ENCODE measurements around the gene SH2D3C. TPM values are rescaled to one million over a fixed set of nuclear protein-coding genes. Genes with fewer than 3 reads are reported as not detected.

The SH2D3C gene
- total RNA-seq, 1 donor: 0.43 TPM

DNA sequence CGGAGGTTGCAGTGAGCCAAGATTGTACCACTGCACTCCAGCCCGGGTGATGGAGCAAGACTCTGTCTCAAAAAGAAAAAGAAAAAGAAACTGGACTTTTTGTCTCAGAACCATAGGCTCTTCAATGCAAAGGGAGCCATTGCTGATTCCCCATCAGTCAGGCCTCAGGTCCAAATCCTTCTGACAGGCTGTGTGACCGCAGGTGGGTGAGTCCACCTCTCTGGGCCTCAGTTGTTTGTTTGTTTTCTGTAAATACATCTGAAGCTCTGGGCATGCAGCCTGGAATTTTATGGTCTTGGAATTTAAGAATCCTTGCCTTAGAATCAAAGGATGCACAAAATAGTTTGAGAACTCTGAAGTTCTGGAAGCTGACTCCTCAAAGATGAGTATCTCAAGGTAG, 22.2 kb downstream of the SH2D3C start:
- no peak for DNase-seq (ENCODE audit: low read depth)
- H3K4me3 ChIP-seq (ENCODE audit: low read depth, low read length): no peak overlapping the region
- TF ChIP-seq, protein P1, sequence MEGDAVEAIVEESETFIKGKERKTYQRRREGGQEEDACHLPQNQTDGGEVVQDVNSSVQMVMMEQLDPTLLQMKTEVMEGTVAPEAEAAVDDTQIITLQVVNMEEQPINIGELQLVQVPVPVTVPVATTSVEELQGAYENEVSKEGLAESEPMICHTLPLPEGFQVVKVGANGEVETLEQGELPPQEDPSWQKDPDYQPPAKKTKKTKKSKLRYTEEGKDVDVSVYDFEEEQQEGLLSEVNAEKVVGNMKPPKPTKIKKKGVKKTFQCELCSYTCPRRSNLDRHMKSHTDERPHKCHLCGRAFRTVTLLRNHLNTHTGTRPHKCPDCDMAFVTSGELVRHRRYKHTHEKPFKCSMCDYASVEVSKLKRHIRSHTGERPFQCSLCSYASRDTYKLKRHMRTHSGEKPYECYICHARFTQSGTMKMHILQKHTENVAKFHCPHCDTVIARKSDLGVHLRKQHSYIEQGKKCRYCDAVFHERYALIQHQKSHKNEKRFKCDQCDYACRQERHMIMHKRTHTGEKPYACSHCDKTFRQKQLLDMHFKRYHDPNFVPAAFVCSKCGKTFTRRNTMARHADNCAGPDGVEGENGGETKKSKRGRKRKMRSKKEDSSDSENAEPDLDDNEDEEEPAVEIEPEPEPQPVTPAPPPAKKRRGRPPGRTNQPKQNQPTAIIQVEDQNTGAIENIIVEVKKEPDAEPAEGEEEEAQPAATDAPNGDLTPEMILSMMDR (IDR thresholded peaks at IDR 0.05; ENCODE audit: insufficient read depth, low read depth, low read length): no peak

- H3K4me3 ChIP-seq (ENCODE audit: low read depth, low read length): no peak overlapping the region
- DNase-seq (ENCODE audit: low read depth): no peak
- TF ChIP-seq, protein P1 (IDR thresholded peaks at IDR 0.05; ENCODE audit: insufficient read depth, low read depth, low read length): no peak
These were observed 23.1 kb downstream of the SH2D3C start for GRCh38 chr9:127755061-127756060.

- no peak for DNase-seq (ENCODE audit: low read depth)
- H3K4me3 ChIP-seq (ENCODE audit: low read depth, low read length): no peak overlapping the region
- TF ChIP-seq, protein P1 (IDR thresholded peaks at IDR 0.05; ENCODE audit: insufficient read depth, low read depth, low read length): no peak
These were observed 24.1 kb downstream of the SH2D3C start for GRCh38 chr9:127754099-127755060.

GRCh38 chr9:127753622-127754021, 24.8 kb downstream of the SH2D3C start:
- no peak for DNase-seq (ENCODE audit: low read depth)
- H3K4me3 ChIP-seq (ENCODE audit: low read depth, low read length): no peak overlapping the region
- TF ChIP-seq, protein P1 (IDR thresholded peaks at IDR 0.05; ENCODE audit: insufficient read depth, low read depth, low read length): no peak

- TF ChIP-seq, protein P1 (IDR thresholded peaks at IDR 0.05; ENCODE audit: insufficient read depth, low read depth, low read length): no peak
- no peak for DNase-seq (ENCODE audit: low read depth)
- no peak overlapping the region for H3K4me3 ChIP-seq (ENCODE audit: low read depth, low read length)
These were observed 25.3 kb downstream of the SH2D3C start for GRCh38 chr9:127753148-127753547.

DNA sequence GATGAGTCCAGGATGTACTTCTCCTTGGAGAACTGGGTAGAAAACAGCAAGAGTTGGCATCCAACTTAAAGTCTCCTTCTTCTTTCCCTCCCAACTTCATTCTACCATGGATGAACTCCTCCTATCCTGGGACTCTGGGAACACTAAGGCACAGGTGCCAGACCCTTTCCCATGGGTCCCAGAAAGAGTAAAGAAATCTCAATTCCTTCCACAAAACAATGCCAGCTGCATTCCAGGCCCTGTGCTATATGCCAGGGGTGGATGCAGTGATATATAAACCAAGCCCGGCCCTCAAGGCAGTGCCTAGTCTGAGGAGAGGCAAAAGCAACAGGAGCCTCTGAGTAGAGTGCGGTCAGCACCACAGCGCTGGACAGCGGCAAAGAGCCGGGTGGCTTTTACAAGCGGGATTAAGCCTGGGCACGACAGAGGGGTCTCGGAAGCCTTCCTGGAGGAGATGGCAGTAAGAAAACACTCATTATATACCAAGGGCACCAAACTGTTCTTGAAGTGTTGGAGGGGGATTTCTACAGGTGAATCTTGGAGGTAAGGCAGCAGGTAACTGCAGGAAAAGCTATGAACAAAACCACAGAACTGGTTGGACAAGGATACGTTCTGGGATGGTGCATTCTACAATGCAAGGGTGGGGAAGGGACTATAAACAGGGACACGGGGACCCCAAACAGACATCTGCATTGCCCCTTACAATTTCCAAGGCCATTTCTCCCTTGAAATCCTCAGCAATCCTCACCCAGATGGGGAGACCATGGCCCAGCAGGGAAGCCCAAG, 27.0 kb downstream of the SH2D3C start:
- DNase-seq (ENCODE audit: low read depth): peak; percentile 30
- TF ChIP-seq, protein P1 (IDR thresholded peaks at IDR 0.05; ENCODE audit: insufficient read depth, low read depth, low read length): no peak
- no peak overlapping the region for H3K4me3 ChIP-seq (ENCODE audit: low read depth, low read length)

All from fibroblast of villous mesenchyme (primary cell).